ENCODE measurements around the gene TERB1.
A peak's percentile ranks its signal among the peaks of the same experiment; 100 is the strongest.

TERB1 gene, protein sequence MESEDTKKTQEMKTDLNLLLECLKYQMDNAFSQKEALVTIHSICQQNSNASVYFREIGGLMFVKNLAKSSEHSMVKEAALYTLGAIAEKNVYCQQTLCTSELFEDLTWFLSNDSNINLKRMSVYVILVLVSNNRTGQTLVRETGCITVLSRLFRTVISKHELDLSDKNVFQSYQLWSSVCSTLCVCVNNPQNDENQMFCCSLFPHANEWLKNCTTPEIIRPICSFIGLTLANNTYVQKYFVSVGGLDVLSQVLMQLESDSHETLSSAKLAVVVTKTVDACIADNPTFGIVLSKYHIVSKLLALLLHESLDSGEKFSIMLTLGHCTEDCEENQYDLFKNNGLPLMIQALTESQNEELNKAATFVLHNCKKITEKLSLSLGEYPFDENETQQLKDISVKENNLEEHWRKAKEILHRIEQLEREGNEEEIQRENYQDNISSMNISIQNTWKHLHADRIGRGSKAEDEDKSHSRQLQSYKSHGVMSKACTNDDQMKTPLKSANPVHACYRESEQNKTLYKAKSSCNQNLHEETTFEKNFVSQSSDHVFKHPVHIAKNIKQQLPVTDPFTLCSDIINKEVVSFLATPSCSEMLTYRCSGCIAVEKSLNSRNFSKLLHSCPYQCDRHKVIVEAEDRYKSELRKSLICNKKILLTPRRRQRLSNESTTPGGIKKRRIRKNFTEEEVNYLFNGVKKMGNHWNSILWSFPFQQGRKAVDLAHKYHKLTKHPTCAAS

DNA sequence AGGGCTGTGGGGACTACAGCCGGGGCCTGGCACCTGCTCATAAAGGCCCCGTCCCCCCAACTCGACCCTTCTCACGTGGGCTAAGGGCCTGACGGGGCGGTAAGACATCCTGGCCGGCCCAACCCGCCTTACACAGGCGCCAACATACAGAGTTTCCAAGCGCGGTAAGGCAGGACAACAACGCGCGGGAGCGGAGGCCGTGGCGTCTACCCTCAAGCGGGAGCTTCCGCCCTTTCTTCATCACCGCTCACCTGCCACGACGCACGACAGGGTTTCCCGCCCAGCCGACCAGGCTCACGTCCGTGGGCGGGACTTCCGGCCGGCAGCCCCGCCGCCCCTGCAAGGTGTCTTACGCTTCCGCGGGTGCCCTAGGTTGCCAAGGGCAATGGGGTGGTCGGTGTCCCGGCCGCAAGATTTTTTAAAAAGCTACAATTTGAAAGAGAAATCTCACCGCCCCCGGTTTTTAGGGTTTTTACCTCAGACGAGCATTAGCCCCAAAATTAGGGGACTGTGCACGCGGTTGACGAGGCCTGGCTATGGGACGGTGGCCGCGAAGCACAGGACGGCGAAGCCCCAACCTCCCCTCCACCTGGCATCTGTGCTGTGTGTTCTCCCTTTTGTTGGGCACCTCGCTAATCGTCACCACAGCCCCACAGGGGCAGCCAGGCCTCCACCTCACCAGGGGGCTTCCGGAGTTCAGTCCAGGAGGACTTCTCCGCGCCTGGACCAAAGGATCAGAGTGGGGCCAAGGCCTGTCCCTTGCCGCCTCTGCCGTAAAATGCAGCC, at the start of gene TERB1:
TERB1 (minus strand) TSS at position 265 of the 786 bp plus-strand sequence. CDS start 4,786 bp downstream, outside the sequence.
- DNase-seq = no peak

DNA sequence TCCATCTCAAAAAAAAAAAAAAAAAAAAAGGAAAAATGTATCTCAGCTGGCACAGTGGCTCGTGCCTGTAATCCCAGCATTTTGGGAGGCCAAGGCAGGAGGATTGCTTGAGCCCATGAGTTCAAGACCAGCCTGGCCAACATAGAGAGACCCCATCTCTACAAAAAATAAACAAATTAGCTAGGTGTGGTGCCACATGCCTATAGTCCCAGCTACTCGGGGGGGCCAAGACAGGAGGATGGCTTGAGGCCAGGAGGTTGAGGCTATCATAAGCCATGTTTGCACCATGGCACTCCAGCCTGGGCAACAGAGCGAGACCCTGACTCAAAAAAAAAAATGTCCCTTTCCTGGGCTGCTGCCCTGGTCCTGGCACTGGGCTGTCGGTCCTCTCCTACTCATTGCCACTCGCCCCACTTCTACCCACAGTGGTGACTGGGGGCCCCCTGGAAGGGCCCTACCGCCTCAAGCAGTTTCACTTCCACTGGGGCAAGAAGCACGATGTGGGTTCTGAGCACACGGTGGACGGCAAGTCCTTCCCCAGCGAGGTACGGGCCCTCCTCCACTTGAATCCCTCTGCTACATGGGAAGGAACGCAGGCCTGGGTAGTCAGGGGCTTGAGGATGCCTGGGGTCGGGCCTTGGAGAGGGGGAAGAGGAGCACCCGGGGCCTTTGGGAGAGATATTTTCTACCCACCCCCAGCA, 48.9 kb upstream of the TERB1 start:
- no peak for DNase-seq

DNA sequence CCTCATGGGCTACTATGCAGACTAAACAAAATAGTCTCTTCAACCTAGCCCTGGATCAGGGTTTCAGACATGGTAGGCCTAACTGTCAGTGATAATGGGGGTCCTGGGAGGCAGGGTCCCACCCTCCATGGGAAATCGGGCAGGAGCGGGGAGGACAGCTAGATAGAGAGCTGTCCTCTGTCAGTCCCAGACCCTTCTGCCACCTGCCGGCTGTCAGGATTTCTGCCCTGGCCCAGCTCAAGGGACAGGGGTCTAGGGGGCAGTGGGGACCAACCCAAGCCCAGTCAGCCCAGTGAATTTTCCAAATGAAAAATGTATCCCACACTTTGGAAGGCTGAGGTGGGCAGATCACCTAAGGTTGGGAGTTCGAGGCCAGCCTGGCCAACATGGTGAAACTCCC, 48.2 kb upstream of the TERB1 start:
- DNase-seq = no peak

DNA sequence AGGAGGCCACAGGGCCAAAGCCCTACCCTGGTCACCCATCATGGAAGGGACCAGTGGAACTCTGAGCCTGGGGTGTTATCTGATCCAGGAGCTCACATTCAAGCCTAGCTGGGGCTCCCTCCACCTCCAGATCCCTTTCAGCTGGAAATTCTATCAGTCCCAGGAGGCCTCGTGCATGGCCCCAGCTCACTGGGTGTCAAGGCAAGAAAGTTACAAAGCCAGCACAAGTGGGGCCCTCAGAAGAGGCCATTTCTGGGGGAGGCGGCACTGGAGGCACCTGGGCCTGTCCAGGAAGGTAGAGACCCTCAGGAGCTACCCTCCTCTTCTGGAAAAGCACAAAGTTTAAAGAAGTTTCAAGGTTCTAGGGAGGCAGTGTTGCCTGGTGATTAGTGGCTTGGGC, 47.6 kb upstream of the TERB1 start:
- no peak for DNase-seq

DNA sequence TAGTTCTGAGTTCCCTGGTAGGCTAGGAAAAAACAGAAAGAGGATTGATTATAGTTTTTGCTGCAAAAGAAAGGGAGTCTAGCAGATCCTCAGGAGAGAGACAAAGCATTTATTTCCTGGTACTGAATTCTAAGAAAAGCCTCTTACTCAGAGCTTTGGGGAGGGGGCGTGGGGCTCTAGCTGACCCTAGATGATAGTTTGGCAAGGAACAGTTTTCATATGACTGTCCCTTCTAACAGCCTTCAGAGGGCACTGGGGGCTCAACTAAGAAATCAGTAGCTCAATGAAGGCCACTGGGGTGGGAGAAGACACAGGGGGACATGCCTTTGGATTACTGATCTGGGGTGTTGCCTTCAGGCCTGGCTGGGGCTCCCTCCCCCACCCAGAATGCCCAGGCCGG, 46.8 kb upstream of the TERB1 start:
- DNase-seq = no peak

DNA sequence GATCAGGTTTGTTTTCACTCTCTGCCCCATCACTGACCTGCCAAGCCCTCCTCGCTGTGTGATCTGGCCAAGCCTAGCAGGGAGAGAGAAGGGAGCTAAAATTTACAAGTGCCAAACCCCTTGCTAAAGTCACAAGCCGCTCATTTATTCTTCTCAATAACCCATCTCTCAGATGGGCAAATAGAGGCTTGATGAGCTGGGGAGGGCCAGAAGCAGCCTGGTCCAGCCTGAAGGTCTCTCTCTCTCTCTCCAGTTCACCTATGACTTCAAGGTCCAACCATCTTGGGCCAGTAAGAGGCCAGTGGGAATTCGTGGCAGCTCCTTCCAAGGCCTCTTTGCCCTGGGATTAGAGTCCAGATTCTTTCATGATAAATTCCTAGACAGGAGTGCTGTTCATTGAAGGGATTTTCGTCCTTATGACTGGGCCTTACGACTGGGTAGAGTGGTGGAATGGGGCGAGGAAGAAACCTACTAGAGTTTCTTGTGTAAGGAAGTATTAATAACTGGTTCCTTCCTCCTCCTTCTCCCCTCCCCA, 46.2 kb upstream of the TERB1 start:
- DNase-seq = no peak

DNA sequence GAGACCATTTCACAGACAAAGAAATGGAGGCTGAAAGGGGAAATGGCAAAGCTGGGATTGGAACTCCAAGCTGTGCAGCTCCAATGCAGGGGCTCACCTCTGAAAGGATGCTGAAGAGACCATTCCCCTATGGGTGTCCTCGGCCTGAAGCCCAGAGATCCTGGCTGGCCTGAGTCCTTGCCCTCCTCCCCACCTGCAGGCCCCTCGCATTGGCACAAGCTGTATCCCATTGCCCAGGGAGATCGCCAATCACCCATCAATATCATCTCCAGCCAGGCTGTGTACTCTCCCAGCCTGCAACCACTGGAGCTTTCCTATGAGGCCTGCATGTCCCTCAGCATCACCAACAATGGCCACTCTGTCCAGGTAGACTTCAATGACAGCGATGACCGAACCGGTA, 45.4 kb upstream of the TERB1 start:
- DNase-seq = no peak

DNA sequence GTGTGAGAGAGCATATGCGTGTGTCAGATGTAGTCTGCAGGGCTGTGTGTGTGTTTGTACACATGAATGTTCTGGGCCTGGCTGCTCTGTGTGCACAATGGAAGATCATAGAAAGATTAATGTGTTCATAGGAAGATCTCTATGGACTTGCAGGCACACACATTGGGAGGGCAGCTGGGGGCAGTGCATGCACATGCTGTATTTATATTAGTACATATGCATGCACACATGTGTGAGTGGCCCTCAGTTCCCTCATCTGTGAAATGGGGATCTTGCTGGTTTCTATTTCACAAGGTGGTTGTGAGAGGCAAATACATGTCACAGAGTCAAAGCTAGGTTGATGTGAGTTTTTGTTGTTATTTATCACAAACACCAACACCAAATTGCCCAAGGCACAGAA, 44.9 kb upstream of the TERB1 start:
- no peak for DNase-seq

DNA sequence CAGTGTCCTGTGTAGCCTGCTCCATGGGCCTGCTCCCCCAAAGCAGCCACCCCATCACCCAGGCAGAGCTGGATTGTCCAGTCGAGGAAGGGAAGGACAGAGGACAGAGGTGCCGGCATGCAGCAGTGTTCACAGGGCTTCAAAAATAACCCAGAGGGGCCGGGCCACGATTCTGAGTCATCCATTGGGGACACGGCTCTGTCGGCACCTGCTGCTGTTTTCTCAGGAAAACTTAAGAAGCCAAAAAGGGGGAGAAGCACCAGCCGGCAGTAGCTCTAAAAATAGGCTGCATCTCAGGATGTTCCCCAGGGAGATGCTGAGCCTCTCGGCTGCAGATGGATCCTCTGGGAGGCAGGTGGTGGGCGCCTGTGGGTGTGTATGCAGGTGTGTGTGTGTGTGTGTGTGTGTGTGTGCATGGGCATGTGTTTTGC, 44.4 kb upstream of the TERB1 start:
- DNase-seq = no peak

DNA sequence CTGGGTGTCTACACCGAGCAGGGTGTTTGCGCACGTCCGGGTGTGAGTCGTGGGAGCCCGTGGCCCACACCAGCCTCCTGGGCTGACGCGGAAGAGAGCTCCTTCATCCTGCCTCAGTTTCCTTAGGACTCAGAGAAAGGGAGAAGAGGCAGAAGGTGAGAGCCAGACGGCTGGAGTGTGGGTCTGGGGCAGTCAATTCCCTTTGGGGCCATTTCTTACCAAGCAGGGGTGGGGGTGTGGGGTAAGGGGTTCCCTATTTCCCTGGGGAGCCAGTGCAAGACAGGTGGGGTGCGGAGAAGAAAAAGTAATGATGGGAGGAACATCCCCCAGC, 43.7 kb upstream of the TERB1 start:
- no peak for DNase-seq

DNA sequence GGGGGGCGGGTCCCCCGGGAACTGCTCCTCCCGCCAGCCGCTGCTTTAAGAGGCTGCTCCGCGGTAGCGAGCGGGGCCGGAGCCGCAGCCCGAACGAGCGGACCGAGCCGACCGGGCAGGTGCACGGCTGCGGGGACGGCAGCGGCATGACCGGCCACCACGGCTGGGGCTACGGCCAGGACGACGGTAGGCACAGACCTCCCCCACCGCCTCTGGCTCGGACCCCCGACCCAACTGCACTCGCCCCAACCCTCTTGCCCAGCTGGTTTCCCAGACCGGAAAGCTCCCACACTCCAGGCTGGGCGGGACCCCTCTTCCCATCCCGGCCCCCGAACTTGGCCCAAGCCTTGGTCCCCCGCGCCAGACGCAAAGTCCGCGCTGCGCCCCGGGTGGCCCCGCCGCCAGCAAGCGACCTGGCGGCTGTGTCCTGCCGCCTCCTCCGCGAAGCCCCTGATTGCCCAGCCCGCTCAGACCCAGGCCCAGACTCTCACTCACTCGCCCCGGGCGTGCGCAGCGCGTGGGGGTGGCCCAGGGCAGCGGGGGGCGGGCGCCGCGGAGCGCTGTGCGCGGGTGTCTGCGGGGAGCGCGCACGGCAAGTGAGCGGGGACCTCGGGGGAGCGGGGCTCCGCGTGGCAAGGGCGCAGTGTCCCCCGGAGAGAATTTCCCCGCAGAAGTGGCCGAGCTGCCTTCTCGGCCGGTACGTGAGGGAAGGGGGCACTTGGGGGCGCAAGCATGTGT, 43.1 kb upstream of the TERB1 start, which contains the start of gene CA7:
CA7 (plus strand) TSS at position 73 of the 738 bp plus-strand sequence; CDS start at position 147, 74 bp downstream.
- DNase-seq = peak; percentile 35

DNA sequence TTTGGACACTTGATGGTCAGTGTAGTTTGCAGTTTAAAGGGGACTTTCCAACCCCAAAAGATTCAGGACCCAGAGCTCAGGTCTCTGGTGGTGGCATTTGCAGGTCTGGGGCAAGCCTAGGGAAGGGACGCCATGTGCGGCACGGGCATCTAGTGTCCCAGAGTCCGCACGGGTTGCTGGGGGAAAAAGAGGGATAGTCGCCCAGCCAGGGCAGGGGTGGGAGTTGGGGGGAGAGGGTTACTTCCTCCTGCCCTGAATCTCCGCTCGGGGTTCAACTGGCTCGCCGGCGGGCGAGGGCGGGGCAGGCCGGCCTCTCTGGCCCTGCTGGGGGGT, 42.6 kb upstream of the TERB1 start:
- DNase-seq = no peak

DNA sequence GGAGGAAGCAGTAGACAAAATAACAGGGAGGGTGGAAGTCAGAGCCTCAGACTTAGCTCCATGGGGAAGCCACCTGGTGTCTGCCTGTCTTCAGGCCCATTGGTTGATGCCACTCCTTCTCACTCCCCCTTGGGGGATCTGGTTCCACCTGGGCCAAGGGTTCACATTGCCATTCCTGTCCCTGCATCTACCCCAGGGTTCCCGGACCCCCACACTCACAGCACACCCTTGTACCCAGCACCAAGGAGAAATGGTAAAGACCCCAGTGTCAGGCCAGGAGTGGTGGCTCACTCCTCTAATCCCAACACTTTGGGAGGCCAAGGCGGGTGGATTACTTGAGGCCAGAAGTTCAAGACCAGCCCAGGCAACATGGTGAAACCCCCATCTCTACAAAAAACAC, 41.8 kb upstream of the TERB1 start:
- DNase-seq = no peak

DNA sequence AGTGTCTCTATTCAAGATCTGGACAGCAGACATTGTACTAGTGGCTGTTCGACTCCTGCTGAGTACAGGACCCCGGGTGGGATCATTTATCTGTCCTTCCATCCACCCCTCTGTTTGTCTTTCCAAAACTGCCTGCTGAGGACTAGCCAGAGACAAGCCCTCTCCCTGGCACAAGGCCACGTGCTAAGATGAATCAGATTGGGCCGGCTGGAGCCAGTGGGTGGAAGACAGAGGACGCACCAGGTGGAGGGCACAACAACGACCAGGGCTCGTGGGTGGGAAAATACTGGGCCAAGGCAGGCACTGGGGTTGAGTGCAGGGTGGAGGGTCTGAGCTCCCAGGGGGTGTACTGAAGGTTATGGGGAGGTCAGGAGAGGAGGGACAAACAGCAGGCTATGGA, 41.4 kb upstream of the TERB1 start:
- no peak for DNase-seq

DNA sequence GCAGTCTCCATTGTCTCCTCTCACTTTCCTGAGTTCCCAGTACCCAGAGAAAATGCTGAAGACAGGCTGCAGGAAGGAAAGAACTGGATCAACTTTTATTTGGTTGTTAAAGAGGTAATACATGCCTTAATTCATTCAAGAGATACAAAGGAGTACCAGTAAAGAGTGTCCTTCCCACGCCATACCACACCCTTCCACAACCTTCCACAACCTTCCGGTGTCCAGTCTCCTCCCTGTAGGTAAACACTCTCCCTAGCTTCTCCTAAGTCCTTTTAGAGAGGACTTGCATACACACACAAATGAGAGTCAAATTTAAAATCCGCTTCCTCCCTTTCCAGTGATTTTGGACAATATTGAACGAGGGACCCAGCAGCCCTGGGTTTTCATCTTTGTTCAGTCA, 40.0 kb upstream of the TERB1 start:
- DNase-seq = no peak

DNA sequence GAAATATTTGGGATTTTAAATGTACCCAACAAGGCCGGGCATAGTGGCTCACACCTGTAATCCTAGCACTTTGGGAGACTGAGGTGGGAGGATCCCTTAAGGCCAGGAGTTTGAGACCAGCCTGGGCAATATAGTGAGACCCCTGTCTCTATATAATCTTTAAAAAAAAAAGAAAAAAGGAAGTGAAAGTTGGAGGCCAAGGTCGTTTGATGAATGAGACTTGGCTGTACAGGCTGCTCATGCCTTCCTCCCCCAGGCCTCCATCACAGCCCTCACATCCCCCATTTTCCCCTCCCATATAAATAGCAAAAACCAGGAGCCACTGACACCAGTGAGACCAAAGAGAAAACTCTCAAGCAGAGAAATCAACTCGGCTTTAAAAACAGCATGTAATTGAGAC, 39.5 kb upstream of the TERB1 start:
- no peak for DNase-seq

DNA sequence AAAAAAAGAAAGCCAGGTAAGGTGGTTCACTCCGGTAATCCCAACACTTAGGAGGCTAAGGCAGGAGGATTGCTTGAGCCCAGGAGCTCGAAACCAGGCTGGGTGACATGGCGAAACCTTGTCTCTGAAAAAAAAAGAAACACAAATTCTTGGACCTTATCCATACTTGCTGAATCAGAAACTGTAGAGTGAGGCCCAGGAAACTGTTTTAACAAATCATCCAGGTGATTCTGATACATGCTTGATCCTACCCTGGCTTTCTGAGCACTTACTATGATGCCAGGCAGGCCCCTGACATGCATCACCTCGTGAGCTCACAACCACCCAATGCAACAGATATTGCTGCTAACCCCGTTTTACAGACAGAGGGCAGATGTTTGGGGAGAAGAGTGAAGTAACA, 33.4 kb upstream of the TERB1 start:
- no peak for DNase-seq

DNA sequence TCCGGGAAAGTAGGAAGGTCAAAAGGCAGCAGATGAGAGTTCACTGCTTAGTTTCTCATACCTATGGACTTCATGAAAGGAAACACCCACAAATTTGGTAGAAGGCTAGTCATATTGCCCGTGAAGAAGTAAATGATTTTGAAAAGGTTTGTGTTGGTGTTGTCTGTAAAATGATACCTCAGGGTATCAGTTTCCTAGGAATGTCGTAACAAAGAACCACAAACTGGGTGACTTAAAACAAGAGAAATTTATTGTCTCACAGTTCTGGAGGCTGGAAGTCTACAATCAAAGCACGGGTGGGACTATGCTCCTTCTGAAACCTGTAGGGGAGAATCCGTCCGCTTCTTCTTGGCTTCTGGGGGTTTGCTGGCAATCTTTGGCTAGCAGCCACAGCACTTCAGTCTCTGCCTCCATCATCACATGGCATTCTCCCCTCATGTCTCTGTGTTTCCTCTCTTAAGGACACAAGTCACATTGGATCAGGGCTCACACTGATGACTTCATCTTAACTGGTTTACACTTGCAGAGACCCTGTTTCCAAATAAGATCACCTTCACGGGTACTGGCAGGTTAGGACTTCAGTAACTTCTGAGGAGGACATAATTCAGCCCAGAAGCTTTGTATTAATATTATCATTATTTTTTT, 31.4 kb upstream of the TERB1 start:
- DNase-seq = no peak

DNA sequence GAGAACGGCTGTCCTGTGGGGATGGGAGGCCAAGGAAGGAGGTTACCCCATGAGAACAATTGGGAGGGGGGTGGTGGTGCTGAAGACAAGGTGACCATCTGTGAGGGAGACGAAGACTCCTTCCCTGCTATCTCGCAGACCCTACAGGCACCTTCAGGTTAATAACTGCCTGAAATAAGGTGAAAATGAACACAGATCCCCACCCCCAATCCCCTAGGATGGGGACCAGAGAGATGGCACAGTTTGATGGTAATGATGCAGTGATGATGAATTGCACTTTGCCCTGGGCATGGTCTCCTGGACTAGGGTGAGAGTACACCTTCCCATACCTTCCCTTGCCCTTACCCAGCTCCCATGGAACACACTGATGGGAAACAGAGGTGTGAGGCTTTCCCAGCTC, 30.8 kb upstream of the TERB1 start:
- no peak for DNase-seq

DNA sequence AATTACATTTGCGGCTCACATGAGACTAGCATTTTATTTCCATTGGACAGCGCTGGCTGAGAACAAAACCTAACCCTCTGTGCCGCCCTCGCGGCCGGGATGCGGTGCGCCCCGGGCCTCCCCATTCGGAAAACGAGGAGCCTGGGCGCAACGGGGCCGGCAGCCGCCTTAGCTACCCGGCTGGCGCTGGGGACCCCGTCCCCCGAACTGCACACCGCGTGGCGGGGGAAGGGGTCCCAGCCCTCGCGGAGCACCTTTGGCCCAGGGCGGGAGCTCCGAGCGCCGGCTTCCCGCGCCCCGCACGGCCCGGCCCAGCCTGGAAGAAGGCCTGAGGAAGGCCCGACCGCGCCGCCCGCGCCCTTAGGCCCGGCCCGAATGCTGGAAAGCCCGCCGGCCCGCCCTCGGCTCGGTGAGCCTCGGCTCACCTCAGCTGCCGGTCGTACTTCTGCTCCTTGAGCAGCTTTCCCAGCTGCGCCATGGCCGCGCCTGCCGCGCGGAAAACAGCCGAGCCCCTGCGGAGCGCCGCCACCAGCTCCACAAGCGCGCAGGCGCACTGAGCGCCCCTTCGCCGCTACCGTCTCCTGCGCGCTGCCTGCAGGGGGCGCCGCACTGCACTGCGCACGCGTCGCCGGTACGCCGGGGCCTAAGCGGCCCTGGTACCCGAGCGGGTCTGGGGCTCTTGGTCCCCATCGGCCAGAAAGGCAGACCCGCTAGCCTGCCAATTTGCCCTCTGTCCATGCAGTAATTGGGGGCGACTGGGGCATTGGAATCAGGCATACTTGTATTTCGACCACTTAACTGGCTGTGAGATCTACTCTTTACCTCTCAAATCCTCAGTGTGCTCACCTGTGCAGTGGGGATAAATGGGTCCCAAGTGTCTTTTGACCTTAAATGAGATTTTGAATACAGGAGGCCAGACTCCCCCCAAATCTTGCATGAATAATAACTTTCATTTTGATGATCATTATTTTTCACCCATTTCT, 29.3 kb upstream of the TERB1 start, which contains the start of gene NAE1:
NAE1 (minus strand) TSS at position 555 of the 983 bp plus-strand sequence; CDS start at position 478, 77 bp downstream.
- DNase-seq = peak; percentile 90
